ENCODE results near the gene CRYL1. TPM values are rescaled to one million over a fixed set of nuclear protein-coding genes. Genes with fewer than 3 reads are reported as not detected.

The CRYL1 gene
- total and polyA plus RNA-seq, 2 of the 13 experiments (the other 11 are each of a cell fraction or from before 2014, with no cell fraction given): 57.2 to 115 TPM

GRCh38 chr13:20553311-20553710, 27.7 kb upstream of the CRYL1 start (continued):
- TF ChIP-seq ZNF687 (CRISPR knock-in tag; IDR thresholded peaks at IDR 0.05) (peak; percentile 46; the same call in 1 of the 2 replicates), TAF1 (CRISPR knock-in tag; IDR thresholded peaks at IDR 0.05) (peak; percentile 47; the same call in 1 of the 2 replicates), ZFP91 (CRISPR knock-in tag; IDR thresholded peaks at IDR 0.05; ENCODE audit: borderline replicate concordance) (no peak), USF2 (IDR thresholded peaks at IDR 0.05; ENCODE audit: low read depth, low read length) (no peak), USF2 (CRISPR knock-in tag; IDR thresholded peaks at IDR 0.05; ENCODE audit: borderline replicate concordance) (peak; percentile 40; the same call in 1 of the 2 replicates), GZF1 (CRISPR knock-in tag; IDR thresholded peaks at IDR 0.05) (no peak), ZBTB46 (CRISPR knock-in tag; IDR thresholded peaks at IDR 0.05; ENCODE audit: borderline replicate concordance) (no peak), GPN1 (CRISPR knock-in tag; IDR thresholded peaks at IDR 0.05; ENCODE audit: borderline replicate concordance) (no peak), ZNF451 (CRISPR knock-in tag; IDR thresholded peaks at IDR 0.05) (no peak), ZNF766 (CRISPR knock-in tag; IDR thresholded peaks at IDR 0.05; ENCODE audit: borderline replicate concordance) (no peak), TCF7 (IDR thresholded peaks at IDR 0.05; ENCODE audit: low read depth) (0 out of 2 replicates have a peak, but pooled peaks have one; percentile 9), JUND (CRISPR knock-in tag; IDR thresholded peaks at IDR 0.05) (no peak), GATA4 (IDR thresholded peaks at IDR 0.05; ENCODE audit: borderline replicate concordance, low read depth) (no peak), GFI1 (CRISPR knock-in tag; IDR thresholded peaks at IDR 0.05; ENCODE audit: borderline replicate concordance) (no peak), RFXAP (CRISPR knock-in tag; IDR thresholded peaks at IDR 0.05; ENCODE audit: borderline replicate concordance) (no peak), HBP1 (CRISPR knock-in tag; IDR thresholded peaks at IDR 0.05; ENCODE audit: low read depth) (no peak), ZNF547 (CRISPR knock-in tag; IDR thresholded peaks at IDR 0.05) (no peak)

Data from HepG2 (cell line).